HepG2 (cell line): Measurements from ENCODE around the gene IFNA14. TPM values are rescaled to one million over a fixed set of nuclear protein-coding genes. Genes with fewer than 3 reads are reported as not detected.
"Not testable (repeated sequence)": the region's sequence is repeated elsewhere in the genome, so short reads cannot be mapped to it uniquely, and the experiment has no call there.

Experiments
- ATAC-seq: fragments of 200-7000 bp; cut with Tn5 transposase; 3 replicates; pipeline ENCODE4 v1.9.1; 2020; ENCODE audit warnings: mild to moderate bottlenecking, moderate library complexity
- BruUV-seq: library from RNA; stranded (reverse); fragments of 400-500 nt; replicated peaks from 2 replicates; lab custom pipeline; 2021; lab: Mats Ljungman, UMichigan
- CTCF ChIA-PET: fragments of 300-600 bp; formaldehyde crosslinking; extraction: SDS; loops from one replicate; lab custom pipeline; 2021; ENCODE audit warnings: low total read pairs, inconsistent platforms, low intra/inter-chr PET ratio; lab: Yijun Ruan, JAX
- POLR2A ChIA-PET: fragments of 350-600 bp; sonication (Branson Sonifier 250); formaldehyde crosslinking; loops from one replicate; lab custom pipeline; 2020; ENCODE audit warnings: antibody characterized with exemption, inconsistent platforms; lab: Yijun Ruan, JAX
- DNase-seq: peaks from one replicate; pipeline ENCODE4 v3.0.0-alpha.2; 2015; ENCODE audit warnings: low spot score
- FAIRE-seq: peaks from 3 replicates; lab custom pipeline; 2011; peaks lifted over from hg19 to GRCh38; lab: Jason Lieb, UNC
- H2AFZ ChIP-seq: one replicate; pipeline ENCODE4 v1.6.1; 2011; ENCODE audit warnings: low read length, inconsistent platforms
- H3K27ac ChIP-seq: fragments of 300-600 bp; 3 replicates; pipeline ENCODE4 v1.8.0; 2011; ENCODE audit warnings: mixed run types, mild to moderate bottlenecking, mixed read lengths, low read length, inconsistent platforms; ENCODE audit not compliant: insufficient read depth; ENCODE audit errors: extremely low read length
- H3K27me3 ChIP-seq, 2 experiments: fragments of 200-600 bp in 1 of 2; 2 replicates in 1 of 2; 3 replicates in 1 of 2; pipeline versions ENCODE4 v1.6.0 to v1.8.0; 2011; ENCODE audit warnings: low read length in 2 of 2, mild to moderate bottlenecking in 2 of 2, moderate library complexity in 2 of 2, inconsistent platforms in 1 of 2; ENCODE audit not compliant: insufficient read depth in 2 of 2, control insufficient read depth in 1 of 2
- H3K36me3 ChIP-seq, 2 experiments: fragments of 200-600 bp in 1 of 2; replicated peaks in 1 of 2; 2 replicates in 1 of 2; 3 replicates in 1 of 2; pipeline versions ENCODE4 v1.5.1 to v1.8.0; 2011; ENCODE audit warnings: low read length in 2 of 2, inconsistent platforms in 1 of 2; ENCODE audit not compliant: insufficient read depth in 2 of 2, control insufficient read depth in 1 of 2
- H3K4me1 ChIP-seq: 2 replicates; pipeline ENCODE4 v1.5.1; 2012; ENCODE audit warnings: low read length, inconsistent platforms; ENCODE audit not compliant: insufficient read depth
- H3K4me2 ChIP-seq: 2 replicates; pipeline ENCODE4 v1.6.0; 2011; ENCODE audit warnings: low read depth, low read length, inconsistent platforms
- H3K4me3 ChIP-seq, 3 experiments: fragments of 200-600 bp in 1 of 3; sonication (generic), shearing (Covaris generic) in 1 of 3; replicated peaks in 1 of 3; 2 replicates each; pipeline ENCODE4 v1.5.1; 2011 to 2016; ENCODE audit warnings: low read length in 3 of 3, inconsistent platforms in 2 of 3, low read depth in 2 of 3, mild to moderate bottlenecking in 2 of 3, control low read depth in 1 of 3, mixed read lengths in 1 of 3; ENCODE audit not compliant: insufficient read depth in 1 of 3
- H3K79me2 ChIP-seq: one replicate; pipeline ENCODE4 v1.6.1; 2011; ENCODE audit warnings: low read length, inconsistent platforms; ENCODE audit not compliant: insufficient read depth
- H3K9ac ChIP-seq: 2 replicates; pipeline ENCODE4 v1.6.0; 2011; ENCODE audit warnings: mild to moderate bottlenecking, low read depth, low read length, inconsistent platforms; ENCODE audit not compliant: insufficient read depth
- H3K9me3 ChIP-seq: 2 replicates; pipeline ENCODE4 v1.5.1; 2012; ENCODE audit warnings: mild to moderate bottlenecking, low read length
- H4K20me1 ChIP-seq: 2 replicates; pipeline ENCODE4 v1.6.0; 2011; ENCODE audit warnings: inconsistent platforms, mild to moderate bottlenecking, low read length, moderate library complexity; ENCODE audit not compliant: insufficient read depth
- KDM1A ChIP-seq: IDR thresholded peaks from 2 replicates; pipeline ENCODE4 v1.6.1; 2016; ENCODE audit warnings: missing compliant biosample characterization
- KMT2A ChIP-seq: sonication (generic); formaldehyde crosslinking; IDR thresholded peaks from 2 replicates; pipeline ENCODE4 v1.4.0; 2020; ENCODE audit warnings: missing genetic modification reagents
- NFIB ChIP-seq: sonication (generic); formaldehyde crosslinking; IDR thresholded peaks from 2 replicates; pipeline ENCODE4 v1.9.0; 2021; ENCODE audit warnings: missing genetic modification reagents, mild to moderate bottlenecking, borderline replicate concordance
- WGBS: methylation state at CpG from one replicate; pipeline ENCODE4 v1.1.6; 2017; ENCODE audit warnings: low lambda C conversion rate; 5-methylcytosine and 5-hydroxymethylcytosine counted together
- in situ Hi-C: cut with HindIII; loops from 2 replicates; pipeline ENCODE4 v1.10.0; 2017; ENCODE audit warnings: low pct_unique_long_range_greater_than_20kb; ENCODE audit not compliant: extremely low pct_ligation_motif_present
- intact Hi-C: fragments of 100-400 bp; cut with micrococcal nuclease; formaldehyde crosslinking; loops from one replicate; pipeline ENCODE4 v1.10.0; 2022; ENCODE audit not compliant: unreplicated experiment
- polyA plus RNA-seq, 8 experiments: library from polyadenylated mRNA; depleted of rRNA in 3 of 8; stranded (reverse) in 7 of 8; unstranded in 1 of 8; fragments of >200 nt; fragmentation: Illumina TruSeq in 4 of 8; extraction: Trizol in 4 of 8; gene quantifications; 2 replicates each; pipeline versions ENCODE4 v1.2.1 to v1.2.3, GENCODE V29; 2011 to 2016; ENCODE audit warnings: low read depth in 4 of 8, missing spikeins in 1 of 8, mixed read lengths in 1 of 8; ENCODE audit not compliant: insufficient read depth in 1 of 8
- total RNA-seq, 5 experiments: library from RNA; depleted of rRNA; stranded (reverse); fragments of >200 nt; fragmentation: Illumina TruSeq; extraction: Trizol; gene quantifications; 2 replicates each; pipeline ENCODE4 v1.2.3, GENCODE V29; 2016; ENCODE audit warnings: low read depth in 1 of 5
- TF ChIP-seq, protein P1 (sequence below): sonication (generic); formaldehyde crosslinking; IDR thresholded peaks from 2 replicates; pipeline ENCODE4 v1.5.0; 2020; ENCODE audit warnings: mild to moderate bottlenecking, missing genetic modification reagents, borderline replicate concordance
- TF ChIP-seq, protein P2 (sequence below): sonication (generic); formaldehyde crosslinking; IDR thresholded peaks from 2 replicates; pipeline ENCODE4 v1.4.0; 2020; ENCODE audit warnings: mild to moderate bottlenecking, missing genetic modification reagents

Gene IFNA14
- total and polyA plus RNA-seq, 2 of the 13 experiments (the other 11 are each of a cell fraction or from before 2014, with no cell fraction given), result not detected

DNA sequence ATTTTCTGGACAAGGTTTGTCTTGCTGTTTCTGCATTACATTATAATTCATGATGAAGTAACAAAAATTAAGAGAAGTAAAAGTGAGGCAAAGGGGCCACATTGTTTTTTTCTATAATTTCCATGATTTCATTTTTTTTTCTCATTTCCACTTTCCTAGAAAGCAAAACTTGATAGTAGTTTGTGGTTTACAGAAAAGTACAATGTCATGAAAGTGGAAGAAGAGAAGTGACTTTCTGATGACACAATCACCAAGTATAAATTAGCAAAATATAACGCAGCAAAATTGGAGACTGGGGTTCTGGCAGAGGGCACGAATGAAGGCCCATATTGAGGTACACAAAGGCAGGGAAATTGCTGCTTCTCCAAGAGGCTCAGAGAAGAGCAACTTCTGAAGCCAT lies 5.0 kb upstream of the IFNA14 start (continued):
- TF ChIP-seq, protein P1, sequence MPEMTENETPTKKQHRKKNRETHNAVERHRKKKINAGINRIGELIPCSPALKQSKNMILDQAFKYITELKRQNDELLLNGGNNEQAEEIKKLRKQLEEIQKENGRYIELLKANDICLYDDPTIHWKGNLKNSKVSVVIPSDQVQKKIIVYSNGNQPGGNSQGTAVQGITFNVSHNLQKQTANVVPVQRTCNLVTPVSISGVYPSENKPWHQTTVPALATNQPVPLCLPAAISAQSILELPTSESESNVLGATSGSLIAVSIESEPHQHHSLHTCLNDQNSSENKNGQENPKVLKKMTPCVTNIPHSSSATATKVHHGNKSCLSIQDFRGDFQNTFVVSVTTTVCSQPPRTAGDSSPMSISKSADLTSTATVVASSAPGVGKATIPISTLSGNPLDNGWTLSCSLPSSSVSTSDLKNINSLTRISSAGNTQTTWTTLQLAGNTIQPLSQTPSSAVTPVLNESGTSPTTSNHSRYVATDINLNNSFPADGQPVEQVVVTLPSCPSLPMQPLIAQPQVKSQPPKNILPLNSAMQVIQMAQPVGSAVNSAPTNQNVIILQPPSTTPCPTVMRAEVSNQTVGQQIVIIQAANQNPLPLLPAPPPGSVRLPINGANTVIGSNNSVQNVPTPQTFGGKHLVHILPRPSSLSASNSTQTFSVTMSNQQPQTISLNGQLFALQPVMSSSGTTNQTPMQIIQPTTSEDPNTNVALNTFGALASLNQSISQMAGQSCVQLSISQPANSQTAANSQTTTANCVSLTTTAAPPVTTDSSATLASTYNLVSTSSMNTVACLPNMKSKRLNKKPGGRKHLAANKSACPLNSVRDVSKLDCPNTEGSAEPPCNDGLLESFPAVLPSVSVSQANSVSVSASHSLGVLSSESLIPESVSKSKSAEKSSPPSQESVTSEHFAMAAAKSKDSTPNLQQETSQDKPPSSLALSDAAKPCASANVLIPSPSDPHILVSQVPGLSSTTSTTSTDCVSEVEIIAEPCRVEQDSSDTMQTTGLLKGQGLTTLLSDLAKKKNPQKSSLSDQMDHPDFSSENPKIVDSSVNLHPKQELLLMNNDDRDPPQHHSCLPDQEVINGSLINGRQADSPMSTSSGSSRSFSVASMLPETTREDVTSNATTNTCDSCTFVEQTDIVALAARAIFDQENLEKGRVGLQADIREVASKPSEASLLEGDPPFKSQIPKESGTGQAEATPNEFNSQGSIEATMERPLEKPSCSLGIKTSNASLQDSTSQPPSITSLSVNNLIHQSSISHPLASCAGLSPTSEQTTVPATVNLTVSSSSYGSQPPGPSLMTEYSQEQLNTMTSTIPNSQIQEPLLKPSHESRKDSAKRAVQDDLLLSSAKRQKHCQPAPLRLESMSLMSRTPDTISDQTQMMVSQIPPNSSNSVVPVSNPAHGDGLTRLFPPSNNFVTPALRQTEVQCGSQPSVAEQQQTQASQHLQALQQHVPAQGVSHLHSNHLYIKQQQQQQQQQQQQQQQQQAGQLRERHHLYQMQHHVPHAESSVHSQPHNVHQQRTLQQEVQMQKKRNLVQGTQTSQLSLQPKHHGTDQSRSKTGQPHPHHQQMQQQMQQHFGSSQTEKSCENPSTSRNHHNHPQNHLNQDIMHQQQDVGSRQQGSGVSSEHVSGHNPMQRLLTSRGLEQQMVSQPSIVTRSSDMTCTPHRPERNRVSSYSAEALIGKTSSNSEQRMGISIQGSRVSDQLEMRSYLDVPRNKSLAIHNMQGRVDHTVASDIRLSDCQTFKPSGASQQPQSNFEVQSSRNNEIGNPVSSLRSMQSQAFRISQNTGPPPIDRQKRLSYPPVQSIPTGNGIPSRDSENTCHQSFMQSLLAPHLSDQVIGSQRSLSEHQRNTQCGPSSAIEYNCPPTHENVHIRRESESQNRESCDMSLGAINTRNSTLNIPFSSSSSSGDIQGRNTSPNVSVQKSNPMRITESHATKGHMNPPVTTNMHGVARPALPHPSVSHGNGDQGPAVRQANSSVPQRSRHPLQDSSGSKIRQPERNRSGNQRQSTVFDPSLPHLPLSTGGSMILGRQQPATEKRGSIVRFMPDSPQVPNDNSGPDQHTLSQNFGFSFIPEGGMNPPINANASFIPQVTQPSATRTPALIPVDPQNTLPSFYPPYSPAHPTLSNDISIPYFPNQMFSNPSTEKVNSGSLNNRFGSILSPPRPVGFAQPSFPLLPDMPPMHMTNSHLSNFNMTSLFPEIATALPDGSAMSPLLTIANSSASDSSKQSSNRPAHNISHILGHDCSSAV, result no peak
- TF ChIP-seq NFIB (CRISPR knock-in tag) (no peak), KDM1A (no peak), KMT2A (no peak)
- TF ChIP-seq, protein P2, sequence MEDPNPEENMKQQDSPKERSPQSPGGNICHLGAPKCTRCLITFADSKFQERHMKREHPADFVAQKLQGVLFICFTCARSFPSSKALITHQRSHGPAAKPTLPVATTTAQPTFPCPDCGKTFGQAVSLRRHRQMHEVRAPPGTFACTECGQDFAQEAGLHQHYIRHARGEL (CRISPR knock-in tag), result no peak

DNA sequence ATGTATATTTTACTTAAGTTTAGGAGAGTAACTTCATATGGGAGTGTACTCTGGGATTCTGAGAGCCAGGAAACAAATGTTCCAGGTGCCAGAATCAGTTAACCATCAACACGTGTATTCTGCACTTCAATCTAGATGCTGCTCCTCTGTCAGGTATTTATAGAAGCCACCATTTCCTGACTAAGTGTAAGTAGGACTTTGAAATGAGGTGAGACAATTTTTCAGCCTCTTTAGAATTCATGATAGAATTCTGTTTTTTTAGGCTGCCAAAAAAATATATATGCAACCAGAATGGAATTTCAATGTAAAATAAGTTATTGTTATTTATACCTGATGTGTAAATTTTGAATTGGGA lies 3.5 kb downstream of the IFNA14 start:
- intact Hi-C loops, result loop anchor here (5.0 kb wide), 1 partner anchor 161 kb away; no protein-coding TSS in a partner anchor

More for the DNA sequence above, 3.5 kb downstream of the IFNA14 start:
- in situ Hi-C loops, H3K9me3 ChIP-seq, H3K27ac ChIP-seq, DNase-seq, H3K36me3 ChIP-seq, POLR2A ChIA-PET, ATAC-seq, H3K27me3 ChIP-seq, FAIRE-seq, H4K20me1 ChIP-seq, H3K9ac ChIP-seq, H3K4me1 ChIP-seq, BruUV-seq, H3K79me2 ChIP-seq, H3K4me3 ChIP-seq, H2AFZ ChIP-seq, H3K4me2 ChIP-seq: not testable (repeated sequence)
- CTCF ChIA-PET, result interaction anchor here (2.0 kb wide), 1 partner anchor 553 kb away, joined by 11 read pairs; no protein-coding TSS in a partner anchor
- whole genome bisulfite sequencing, result 0% methylated on average over 1 of the region's 1 CpG
